Spleen (tissue), 11 donors: ENCODE data around the gene TRERF1. TPM values are rescaled to one million over a fixed set of nuclear protein-coding genes. Genes with fewer than 3 reads are reported as not detected.

Experiments
- DNase-seq: peaks from one replicate; pipeline ENCODE4 v3.0.0-alpha.2; 2020
- H3K27ac ChIP-seq, 8 donors: fragments of 200-600 bp; sonication (generic) in 7 of 8; 1 replicate in 4 of 8; 2 replicates in 4 of 8; pipeline versions ENCODE4 v1.5.0 to v1.8.0; 2016 to 2021; ENCODE audit warnings: inconsistent platforms in 4 of 8, mild to moderate bottlenecking in 4 of 8, moderate library complexity in 1 of 8
- H3K27me3 ChIP-seq, 7 donors: fragments of 200-600 bp; sonication (generic) in 6 of 7; replicated peaks in 1 of 7; 1 replicate in 4 of 7; 2 replicates in 3 of 7; pipeline versions ENCODE4 v1.5.0 to v1.8.0; 2016 to 2021; ENCODE audit warnings: inconsistent platforms in 3 of 7, mild to moderate bottlenecking in 1 of 7
- H3K36me3 ChIP-seq, 6 donors: fragments of 200-600 bp; sonication (generic) in 5 of 6; 1 replicate in 4 of 6; 2 replicates in 2 of 6; pipeline versions ENCODE4 v1.5.0 to v1.8.0; 2016 to 2021; ENCODE audit warnings: inconsistent platforms in 2 of 6
- H3K4me1 ChIP-seq, 6 donors: fragments of 200-600 bp; sonication (generic) in 5 of 6; 1 replicate in 3 of 6; 2 replicates in 3 of 6; pipeline versions ENCODE4 v1.5.0 to v1.8.0; 2016 to 2021; ENCODE audit warnings: inconsistent platforms in 3 of 6
- H3K4me3 ChIP-seq, 8 donors: fragments of 200-600 bp; sonication (generic) in 7 of 8; 1 replicate in 4 of 8; 2 replicates in 4 of 8; pipeline versions ENCODE4 v1.5.0 to v1.8.0; 2016 to 2021; ENCODE audit warnings: inconsistent platforms in 4 of 8, mild to moderate bottlenecking in 4 of 8, moderate library complexity in 2 of 8
- H3K9me3 ChIP-seq, 8 donors: fragments of 200-600 bp; sonication (generic) in 7 of 8; 1 replicate in 4 of 8; 2 replicates in 4 of 8; pipeline versions ENCODE4 v1.5.0 to v1.8.0; 2016 to 2021; ENCODE audit warnings: inconsistent platforms in 4 of 8
- POLR2A ChIP-seq, 3 donors: fragments of 450-650 bp; IDR thresholded peaks; one replicate each; pipeline ENCODE4 v1.5.1; 2017; ENCODE audit warnings: antibody characterized with exemption in 3 of 3, mild to moderate bottlenecking in 1 of 3
- POLR2AphosphoS5 ChIP-seq, 3 donors: sonication (generic); formaldehyde crosslinking; IDR thresholded peaks; one replicate each; pipeline ENCODE4 v1.5.1; 2017; ENCODE audit warnings: antibody characterized with exemption in 3 of 3
- WGBS, 5 donors: extraction: QIAGEN DNeasy Blood & Tissue Kit in 3 of 5; methylation state at CpG; one replicate each; pipeline versions ENCODE4 v1.1.5 to v1.1.7; 2013 to 2018; 5-methylcytosine and 5-hydroxymethylcytosine counted together
- intact Hi-C: fragments of 100-400 bp; cut with DNase I; formaldehyde crosslinking; loops from one replicate; pipeline ENCODE4 v1.15.0; 2023; ENCODE audit warnings: low total_unique reads
- polyA plus RNA-seq, 3 donors: library from polyadenylated mRNA; stranded (reverse); fragments of 200-250 nt; gene quantifications; one replicate each; pipeline ENCODE4 v1.2.1, GENCODE V29; 2013
- total RNA-seq, 7 donors: library from RNA; depleted of rRNA in 3 of 7; stranded (reverse); fragments of >200 nt in 3 of 7; fragmentation: NEBNext Ultra II Directional in 4 of 7; extraction: Animal tissue kit (Norgen Biotek cat#: 25700) in 4 of 7; gene quantifications; one replicate each; pipeline versions ENCODE4 v1.1.0 to v1.2.1, GENCODE V29; 2016 to 2021
- TF ChIP-seq, protein P1 (sequence below), 11 experiments: fragments of 200-600 bp in 7 of 11; fragments of 450-650 bp in 4 of 11; sonication (generic) in 4 of 11; IDR thresholded peaks in 8 of 11; conservative IDR thresholded peaks in 3 of 11; 1 replicate in 7 of 11; 2 replicates in 4 of 11; pipeline versions ENCODE4 v1.4.0 to v1.8.0; 2016 to 2021; ENCODE audit warnings: antibody characterized with exemption in 11 of 11, inconsistent platforms in 4 of 11, mild to moderate bottlenecking in 1 of 11
- donor health status: healthy with polysubstance abuse.
- donor health status: DM: no; HTN: no; CAD: no; lungs with moderate emphysema.
- donor health status: DM: no; HTN: no; CAD: no.
- donor health status: Bipolar disorder and iron deficiency.
- donor health status: healthy.
- donor health status: DM: no; HTN: no; CAD: no.
- donor health status: DM: yes; HTN: yes; CAD: no.

The TRERF1 gene
- total and polyA plus RNA-seq, 10 donors: 1.5 to 16.9 (median 12.4) TPM

DNA sequence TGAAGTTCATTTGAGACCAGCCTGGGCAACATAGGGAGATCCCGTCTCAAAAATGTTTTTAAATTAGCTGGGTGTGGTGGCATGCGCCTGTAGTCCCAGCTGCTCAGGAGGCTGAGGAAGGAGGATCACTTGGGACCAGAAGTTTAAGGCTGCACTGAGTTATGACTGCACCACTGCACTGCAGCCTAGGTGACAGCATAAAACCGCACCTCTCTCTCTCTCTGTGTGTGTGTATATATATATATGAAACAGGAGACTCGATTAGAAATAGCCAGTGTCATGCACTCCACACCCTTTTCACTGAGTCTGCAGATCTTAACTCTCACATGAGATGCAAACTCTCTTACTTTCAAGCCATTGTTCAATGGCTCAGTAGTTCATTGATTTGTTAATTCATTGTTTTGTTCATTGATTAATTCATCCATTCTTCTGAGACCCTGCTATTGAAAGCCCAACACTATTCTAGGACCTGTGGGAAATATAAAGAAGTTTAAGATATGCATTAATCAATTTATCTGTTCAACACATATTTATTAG lies 181.7 kb downstream of the TRERF1 start:
- WGBS, 5 donors: 74 to 88% (median 82%) methylated on average over 4 of the region's 4 CpGs
- Histone ChIP-seq H3K36me3 (peaks cover 0 to 32% (median 11%) of the 10 kb centered on the region in 6 donors), H3K4me1 (peaks cover 0 to 12% (median 1%) of the 10 kb centered on the region in 6 donors), H3K4me3 (no peak overlapping the region), H3K27ac (peak overlapping the region in 1 of 8 donors; percentile 37), H3K27me3 (no peaks in the 10 kb centered on the region), H3K9me3 (no peaks in the 10 kb centered on the region)
- no peak for DNase-seq
- TF ChIP-seq POLR2A (IDR thresholded peaks at IDR 0.05) (no peak), POLR2AphosphoS5 (IDR thresholded peaks at IDR 0.05) (no peak)
- TF ChIP-seq, protein P1, sequence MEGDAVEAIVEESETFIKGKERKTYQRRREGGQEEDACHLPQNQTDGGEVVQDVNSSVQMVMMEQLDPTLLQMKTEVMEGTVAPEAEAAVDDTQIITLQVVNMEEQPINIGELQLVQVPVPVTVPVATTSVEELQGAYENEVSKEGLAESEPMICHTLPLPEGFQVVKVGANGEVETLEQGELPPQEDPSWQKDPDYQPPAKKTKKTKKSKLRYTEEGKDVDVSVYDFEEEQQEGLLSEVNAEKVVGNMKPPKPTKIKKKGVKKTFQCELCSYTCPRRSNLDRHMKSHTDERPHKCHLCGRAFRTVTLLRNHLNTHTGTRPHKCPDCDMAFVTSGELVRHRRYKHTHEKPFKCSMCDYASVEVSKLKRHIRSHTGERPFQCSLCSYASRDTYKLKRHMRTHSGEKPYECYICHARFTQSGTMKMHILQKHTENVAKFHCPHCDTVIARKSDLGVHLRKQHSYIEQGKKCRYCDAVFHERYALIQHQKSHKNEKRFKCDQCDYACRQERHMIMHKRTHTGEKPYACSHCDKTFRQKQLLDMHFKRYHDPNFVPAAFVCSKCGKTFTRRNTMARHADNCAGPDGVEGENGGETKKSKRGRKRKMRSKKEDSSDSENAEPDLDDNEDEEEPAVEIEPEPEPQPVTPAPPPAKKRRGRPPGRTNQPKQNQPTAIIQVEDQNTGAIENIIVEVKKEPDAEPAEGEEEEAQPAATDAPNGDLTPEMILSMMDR (IDR thresholded peaks at IDR 0.05 in 8 of 11, conservative IDR thresholded peaks at IDR 0.05 in 3 of 11): no peak
- intact Hi-C loops: no loop called here

- H3K36me3 ChIP-seq: peaks cover 0 to 34% (median 11%) of the 10 kb centered on the region in 6 donors
- peak; percentile 84 for DNase-seq
- intact Hi-C loops: no loop called here
- peak overlapping the region in 3 of 8 donors; percentile 7 to 48 (median 37) for H3K27ac ChIP-seq
- 54 to 67% (median 59%) methylated on average over 6 of the region's 6 CpGs for WGBS, 5 donors
- TF ChIP-seq, protein P1 (IDR thresholded peaks at IDR 0.05 in 8 of 11, conservative IDR thresholded peaks at IDR 0.05 in 3 of 11): no peak
- peak in 2 of 3 donors; percentile 24 to 56 for TF ChIP-seq POLR2AphosphoS5 (IDR thresholded peaks at IDR 0.05)
- no peak for TF ChIP-seq POLR2A (IDR thresholded peaks at IDR 0.05)
- no peaks in the 10 kb centered on the region for H3K9me3 ChIP-seq
- peaks cover 0 to 12% (median 1%) of the 10 kb centered on the region in 6 donors for H3K4me1 ChIP-seq
- H3K27me3 ChIP-seq: no peaks in the 10 kb centered on the region
- H3K4me3 ChIP-seq: no peak overlapping the region
These were observed 182.2 kb downstream of the TRERF1 start for GRCh38 chr6:42269553-42269952.

- H3K9me3 ChIP-seq: no peaks in the 10 kb centered on the region
- WGBS, 5 donors: 91 to 97% (median 95%) methylated on average over 4 to 7 of the region's 7 CpGs
- no peak overlapping the region for H3K4me3 ChIP-seq
- DNase-seq: no peak
- peaks cover 0 to 40% (median 11%) of the 10 kb centered on the region in 6 donors for H3K36me3 ChIP-seq
- TF ChIP-seq POLR2AphosphoS5 (IDR thresholded peaks at IDR 0.05): no peak
- TF ChIP-seq, protein P1 (IDR thresholded peaks at IDR 0.05 in 8 of 11, conservative IDR thresholded peaks at IDR 0.05 in 3 of 11): no peak
- no peak for TF ChIP-seq POLR2A (IDR thresholded peaks at IDR 0.05)
- H3K27me3 ChIP-seq: no peaks in the 10 kb centered on the region
- peak overlapping the region in 1 of 8 donors; percentile 48 for H3K27ac ChIP-seq
- peaks cover 0 to 12% (median 1%) of the 10 kb centered on the region in 6 donors for H3K4me1 ChIP-seq
- intact Hi-C loops: no loop called here
These were observed 182.9 kb downstream of the TRERF1 start for GRCh38 chr6:42268835-42269204.

- no peak for TF ChIP-seq POLR2AphosphoS5 (IDR thresholded peaks at IDR 0.05)
- TF ChIP-seq, protein P1 (IDR thresholded peaks at IDR 0.05 in 8 of 11, conservative IDR thresholded peaks at IDR 0.05 in 3 of 11): no peak
- no peak for TF ChIP-seq POLR2A (IDR thresholded peaks at IDR 0.05)
- peaks cover 0 to 12% (median 1%) of the 10 kb centered on the region in 6 donors for H3K4me1 ChIP-seq
- H3K36me3 ChIP-seq: peaks cover 0 to 45% (median 11%) of the 10 kb centered on the region in 6 donors
- H3K27me3 ChIP-seq: no peaks in the 10 kb centered on the region
- no peak overlapping the region for H3K27ac ChIP-seq
- WGBS, 5 donors: 94 to 98% (median 97%) methylated on average over 7 to 14 of the region's 14 CpGs
- intact Hi-C loops: no loop called here
- no peaks in the 10 kb centered on the region for H3K9me3 ChIP-seq
- DNase-seq: no peak
- H3K4me3 ChIP-seq: no peak overlapping the region
These were observed 183.5 kb downstream of the TRERF1 start for GRCh38 chr6:42268016-42268834.
